HG03378 (cell line): Measurements from ENCODE around the gene VAMP2.

Source experiments
- ATAC-seq: cut with Tn5 transposase; IDR thresholded peaks from one replicate; pipeline ENCODE4 v1.9.1; 2021; ENCODE audit warnings: mild to moderate bottlenecking, moderate library complexity; ENCODE audit not compliant: unreplicated experiment

VAMP2 gene

DNA sequence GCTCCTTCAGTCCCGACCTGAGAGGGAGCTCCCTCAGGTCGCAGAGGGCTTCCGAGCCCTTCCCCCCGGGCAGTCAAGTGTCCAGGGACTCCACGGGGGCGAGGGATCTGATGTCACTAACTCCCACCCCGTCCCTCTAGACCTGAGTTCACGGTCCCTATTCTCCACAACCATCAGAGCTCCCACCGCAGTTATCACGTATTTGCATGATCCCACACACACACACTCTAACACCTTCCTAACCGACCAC is 6.8 kb downstream of the VAMP2 start:
- ATAC-seq = no peak

DNA sequence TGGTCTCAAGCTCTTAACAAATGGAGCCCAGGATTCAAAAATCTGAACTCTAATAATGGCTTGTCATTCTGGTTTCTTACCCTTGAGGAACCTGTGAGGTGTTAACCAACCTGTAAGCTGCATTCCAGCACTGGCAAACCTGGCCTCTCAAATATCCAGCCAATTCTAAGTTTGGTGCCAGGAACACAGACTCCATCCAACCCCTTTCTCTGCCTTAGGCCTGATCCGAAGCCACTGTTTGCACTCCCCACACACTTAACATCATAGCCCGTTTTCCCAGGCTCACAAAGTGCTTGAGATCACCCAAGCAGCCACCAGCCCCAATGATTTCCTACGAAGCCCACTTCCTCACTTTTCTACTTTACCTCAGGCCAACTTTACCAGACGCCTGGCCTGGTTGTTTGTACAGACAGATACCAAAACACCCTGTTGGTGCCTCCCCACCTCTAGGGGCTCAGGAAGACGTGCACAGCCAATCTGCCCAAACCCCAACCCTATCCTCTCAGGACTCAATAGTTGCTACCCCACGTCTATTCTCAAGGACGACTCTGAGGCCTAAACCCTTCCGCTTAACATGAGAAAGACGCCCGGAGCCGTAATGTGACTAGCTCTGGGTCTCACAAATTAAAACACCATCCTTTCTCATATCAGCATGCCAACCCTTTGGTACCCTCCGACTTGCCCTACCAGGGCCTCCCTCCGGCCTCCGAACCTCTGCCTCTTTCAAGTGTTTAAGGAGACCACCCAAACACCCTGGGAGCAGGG is 7.3 kb downstream of the VAMP2 start:
- no peak for ATAC-seq

DNA sequence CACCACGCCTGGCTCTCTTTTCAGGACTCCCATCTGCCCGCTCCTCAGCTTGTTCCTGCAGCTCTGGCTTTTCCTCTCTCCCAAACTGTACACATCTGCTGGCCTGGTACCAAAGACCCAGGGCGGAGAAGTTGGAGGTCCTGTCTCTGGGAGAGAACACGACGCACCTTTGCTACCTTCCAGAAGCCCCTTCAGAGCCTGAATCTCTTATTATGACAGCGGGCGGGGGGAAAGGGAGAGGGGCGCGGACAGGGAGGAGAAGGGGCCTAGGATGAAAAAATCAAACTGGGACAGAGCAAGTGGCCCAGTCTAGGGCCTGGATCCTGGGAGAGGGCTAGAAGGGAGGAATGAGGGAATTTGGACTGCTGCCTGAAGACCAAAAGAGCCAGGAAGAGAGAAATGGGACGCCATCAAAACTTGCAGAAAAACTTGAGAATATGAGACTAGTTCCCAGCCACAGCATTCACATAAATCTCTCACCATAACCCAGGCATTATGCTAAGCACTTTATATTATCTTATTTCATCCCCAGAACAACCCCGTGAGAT is 8.1 kb downstream of the VAMP2 start:
- no peak for ATAC-seq

DNA sequence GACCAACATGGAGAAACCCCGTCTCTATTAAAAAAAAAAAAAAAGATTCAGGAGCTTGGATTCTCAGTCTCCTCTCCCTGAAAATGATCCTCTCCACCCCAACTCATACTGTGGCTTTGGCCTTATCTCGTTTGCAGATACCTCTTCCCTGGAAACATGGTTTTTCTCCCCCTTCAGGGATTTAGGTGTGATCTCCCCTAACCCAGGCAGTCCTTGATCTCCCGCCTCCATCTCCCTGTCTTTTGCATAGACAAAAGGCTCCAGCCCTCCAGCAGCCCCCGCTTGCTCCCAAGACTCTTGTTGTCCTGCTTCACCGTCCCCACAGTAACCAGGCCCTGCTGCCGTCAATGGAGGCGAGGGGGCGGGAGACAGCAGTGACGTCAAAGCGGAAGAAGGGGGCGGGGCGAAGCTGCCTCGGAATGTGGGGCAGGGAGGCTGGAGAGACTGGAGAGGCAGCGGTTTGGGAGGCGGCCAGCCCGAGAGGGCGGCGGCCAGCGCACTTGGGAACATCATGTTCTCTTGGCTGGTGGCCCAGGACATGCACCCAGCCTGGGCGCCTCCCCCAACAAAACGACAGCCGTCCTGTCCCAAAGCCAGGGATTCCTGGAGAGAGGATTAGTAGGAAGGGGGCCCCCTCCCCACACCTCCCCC is 8.7 kb downstream of the VAMP2 start:
- no peak for ATAC-seq

DNA sequence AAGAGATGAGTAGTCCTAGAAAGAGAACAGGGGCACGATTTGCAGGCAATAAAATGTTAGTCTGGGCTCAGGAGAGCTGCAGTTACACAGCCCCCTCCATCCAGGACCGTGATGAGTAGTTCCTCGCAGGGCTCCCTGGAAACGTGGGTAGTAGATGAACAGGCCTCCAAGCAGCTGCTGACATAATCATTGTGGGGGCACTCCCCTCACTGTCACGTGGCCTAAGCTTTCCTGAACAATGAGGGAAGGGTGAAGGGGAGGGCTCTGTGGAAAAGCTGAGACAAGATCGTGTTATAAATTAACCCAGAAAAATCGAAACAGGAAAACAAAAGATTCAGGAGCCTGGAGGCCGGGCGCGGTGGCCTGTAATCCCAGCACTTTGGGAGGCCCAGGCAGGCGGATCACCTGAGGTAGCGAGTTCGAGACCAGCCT is 9.2 kb downstream of the VAMP2 start:
- no peak for ATAC-seq

DNA sequence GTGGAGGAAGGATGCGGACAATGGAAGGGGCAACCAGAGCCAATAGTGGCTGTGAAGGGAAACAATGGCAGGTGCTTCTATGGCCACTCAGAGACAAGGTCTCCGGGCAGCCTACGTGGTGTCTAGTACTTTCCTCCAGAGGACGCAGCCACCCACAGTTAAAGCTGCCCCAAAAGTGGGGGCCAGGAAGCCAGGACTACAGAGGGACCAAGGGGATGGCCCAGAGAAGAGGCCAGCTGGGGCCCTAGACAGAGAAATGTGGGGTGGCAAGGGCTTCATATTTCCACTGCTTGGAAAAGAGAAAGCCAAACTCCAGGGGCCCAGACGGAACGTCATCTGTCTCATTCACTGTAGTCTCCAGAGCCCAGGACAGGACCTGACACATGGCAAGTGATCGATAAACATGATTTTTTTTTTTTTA is 9.7 kb downstream of the VAMP2 start:
- ATAC-seq = no peak

DNA sequence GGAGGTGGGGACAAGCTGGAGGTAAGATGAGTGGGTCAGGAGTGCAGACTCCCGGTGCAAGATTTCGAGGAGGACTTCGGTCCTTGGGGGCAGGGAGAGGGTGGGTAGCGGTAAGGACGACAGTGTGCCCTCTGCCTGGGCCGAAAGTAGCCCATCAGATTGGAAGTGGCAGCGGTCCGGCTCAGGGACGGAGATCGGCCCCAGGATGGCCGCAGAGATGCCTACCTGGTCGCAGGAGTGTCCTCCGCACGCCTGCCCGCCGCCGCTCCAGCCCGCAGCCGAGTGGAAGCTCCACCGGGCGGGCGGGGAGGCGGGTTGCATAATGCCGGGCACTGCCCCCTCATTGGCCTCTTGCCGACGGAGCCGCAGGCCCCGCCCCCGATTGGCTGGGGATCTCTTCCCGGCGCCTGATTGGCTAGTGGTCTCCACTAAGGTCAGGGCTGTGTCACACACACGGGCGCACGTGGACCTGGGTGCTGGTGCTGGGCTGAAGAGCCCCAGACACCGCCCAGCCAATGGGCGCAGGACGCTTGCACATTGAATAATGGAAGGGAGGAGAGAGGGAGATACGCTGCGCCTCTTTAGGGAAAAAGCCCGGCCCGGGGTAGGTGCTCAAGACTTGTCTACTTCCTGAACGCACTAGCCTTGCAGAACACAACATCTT is 10.5 kb downstream of the VAMP2 start, which contains the start of gene PER1:
Gene PER1, minus strand, starts transcription at position 293 of the 664 bp plus-strand sequence. CDS start 1,698 bp downstream, outside the sequence.
- ATAC-seq = no peak

DNA sequence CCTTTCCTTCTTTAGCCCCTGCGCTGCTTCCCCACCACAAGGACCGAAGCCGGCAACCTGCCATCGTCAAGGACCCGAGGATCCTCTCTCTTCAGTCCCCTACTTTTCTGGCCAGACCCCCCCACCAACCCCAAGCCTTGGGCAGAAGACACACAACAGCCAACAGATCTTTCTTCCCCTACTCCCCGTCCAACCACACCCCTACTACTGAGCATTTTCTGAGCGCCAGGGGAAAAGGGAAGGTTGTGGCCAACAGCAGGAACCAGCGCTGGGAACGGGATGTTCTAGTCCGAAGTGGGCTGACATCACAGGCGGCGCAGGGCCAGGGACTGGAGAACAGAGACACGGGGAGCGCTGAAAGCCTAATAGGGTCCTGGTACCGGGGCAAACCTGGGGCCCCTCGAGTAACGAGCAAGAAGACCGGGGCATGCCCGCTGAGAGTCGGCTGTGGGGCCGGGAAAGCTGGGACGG is 11.1 kb downstream of the VAMP2 start:
- ATAC-seq = no peak

DNA sequence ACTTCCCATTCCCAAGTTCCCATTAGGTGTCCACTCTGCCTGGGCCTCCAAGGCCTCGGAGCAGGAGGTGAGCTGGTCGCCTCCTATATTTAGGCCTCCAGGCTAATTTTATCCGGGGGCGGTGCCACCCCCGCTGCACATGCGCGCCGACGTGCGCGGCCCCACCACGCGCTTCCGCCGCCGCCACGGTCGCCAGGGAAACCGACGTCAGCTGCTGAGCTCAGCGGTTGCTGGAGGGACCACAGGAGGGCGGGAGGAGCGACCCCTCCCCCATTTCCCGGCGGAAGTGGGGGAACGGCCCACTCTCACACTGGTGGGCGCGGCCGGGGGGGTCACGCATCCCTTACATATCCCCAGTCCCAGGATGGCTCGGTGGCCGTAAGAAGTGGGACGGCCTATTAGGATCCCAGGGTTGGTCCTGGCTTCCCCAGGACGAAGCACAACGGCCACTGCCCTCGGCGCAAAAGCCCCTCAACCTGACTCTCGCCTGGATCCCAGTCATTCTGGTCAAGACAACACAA is 11.6 kb downstream of the VAMP2 start:
- peak; percentile 39 for ATAC-seq

DNA sequence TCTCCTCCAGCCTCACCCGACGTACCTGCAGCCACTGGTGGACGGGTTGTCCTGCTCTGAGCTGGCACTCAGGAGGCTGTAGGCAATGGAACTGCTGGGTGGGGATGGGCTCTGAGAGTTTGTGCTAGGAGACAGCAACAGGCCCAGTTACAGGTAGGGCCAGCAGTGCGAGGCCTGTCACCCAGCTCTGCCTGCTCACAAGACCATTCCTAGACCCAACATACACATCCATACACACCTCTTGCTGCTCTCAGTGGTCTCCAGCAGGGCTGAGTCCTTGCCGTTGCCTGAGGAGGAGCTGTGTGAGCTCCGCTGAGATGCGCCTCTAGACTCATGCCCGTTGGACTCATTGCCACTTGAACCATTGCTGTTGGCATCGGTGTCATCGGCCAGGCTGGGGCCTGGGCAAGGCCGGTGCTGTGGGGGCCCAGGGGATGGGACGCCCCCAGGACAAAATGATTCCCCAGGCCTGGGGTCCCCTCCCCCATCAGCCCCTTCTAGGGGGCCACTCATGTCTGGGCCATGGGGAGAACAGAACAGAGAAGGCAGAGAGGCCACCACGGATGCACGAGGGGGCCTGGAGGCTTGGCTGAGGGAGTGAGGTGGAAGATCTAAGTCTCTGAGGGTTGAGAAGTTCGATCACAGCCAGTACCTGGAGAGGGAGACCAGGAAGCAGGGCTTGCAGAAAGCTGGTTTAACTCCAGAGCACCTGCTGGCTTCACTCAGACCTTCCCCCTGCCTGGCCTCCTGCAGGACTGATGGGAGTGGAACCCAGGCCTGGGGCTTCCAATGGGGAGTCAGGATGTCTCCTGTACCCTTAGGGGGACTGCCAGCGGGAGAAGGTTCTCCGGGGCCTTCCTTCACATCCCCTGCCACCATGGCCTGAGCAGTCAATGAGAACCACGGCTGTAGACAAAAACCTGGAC is 12.3 kb downstream of the VAMP2 start:
- no peak for ATAC-seq

DNA sequence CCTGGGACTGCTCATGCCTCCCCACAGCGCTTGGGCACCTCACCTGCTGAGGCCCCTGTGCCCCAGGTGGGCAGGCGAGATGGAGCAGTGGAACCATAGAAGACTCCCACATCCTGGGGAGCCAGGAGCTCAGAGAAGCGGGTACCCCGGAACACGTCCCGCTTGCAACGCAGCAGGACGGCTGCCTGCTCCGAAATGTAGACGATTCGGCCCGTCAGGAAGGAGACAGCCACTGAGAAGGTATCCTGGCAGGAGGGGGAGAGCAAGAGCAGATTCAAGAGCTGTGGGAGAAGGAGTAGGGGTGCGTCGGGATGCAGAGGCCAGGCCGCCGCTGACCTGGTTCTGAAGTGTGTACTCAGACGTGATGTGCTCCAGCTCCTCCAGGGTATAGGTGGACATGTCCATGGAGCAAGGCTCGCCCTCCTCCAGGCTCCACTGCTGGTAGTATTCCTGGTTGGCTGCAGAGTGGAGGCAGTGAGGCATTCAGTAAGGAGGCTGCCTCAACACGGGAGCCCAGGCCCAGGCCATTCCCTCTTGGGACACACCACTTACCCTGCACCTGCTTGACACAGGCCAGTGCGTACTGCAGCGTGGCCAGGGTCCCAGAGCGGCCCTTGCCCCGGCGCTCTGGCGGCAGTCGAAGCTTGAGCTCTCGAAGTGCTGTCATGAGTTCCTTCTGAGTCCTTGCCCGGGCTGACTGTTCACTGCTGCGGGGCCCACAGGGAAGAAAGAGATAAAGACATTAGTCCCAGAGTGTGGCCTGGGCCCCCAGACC is 13.1 kb downstream of the VAMP2 start:
- no peak for ATAC-seq

DNA sequence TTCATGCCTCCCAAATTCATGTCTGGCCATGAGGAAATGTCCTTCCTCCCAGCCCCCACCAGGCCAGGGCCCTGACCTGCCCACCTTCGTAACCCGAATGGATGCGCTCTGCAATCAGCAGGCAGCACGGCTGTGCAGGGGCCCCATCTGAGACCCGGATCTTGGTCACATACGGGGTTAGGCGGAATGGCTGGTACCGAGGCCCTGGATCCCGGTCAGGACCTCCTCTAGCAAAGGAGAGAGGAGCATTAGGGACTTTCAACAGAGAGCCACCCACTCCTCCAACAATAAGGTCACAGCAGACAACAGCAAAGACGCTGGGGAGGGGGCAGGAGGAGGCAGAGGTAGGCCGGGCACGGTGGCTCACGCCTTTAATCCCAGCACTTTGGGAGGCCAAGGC is 14.2 kb downstream of the VAMP2 start:
- no peak for ATAC-seq

DNA sequence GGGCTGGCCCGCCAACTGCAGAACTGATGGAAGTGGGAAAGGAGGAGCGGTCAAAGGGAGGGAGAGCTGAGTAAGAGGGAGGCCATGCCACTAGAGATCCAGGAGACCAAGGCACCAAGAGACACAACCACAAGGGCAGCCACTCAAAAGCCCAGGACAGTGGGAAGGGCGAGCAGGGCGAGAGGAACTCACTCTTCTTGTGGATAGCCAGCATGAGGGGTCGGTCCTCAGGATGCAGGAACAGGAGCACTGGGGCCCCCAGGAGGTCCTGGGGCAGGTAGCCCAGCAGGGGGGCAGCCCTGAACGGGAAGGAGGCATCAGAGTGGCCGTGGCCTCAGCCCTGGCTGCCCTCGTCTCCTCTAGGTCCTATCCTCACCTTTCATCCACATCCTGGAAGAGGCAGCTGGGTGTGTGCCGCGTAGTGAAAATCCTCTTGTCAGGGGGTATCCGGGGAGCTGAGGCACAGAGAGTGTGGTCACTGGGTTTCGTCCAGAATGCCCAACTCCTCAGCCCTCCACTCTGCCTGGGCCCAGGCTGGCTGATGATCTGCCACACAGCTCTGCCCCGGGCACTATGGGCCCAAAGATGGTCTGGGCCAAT is 14.8 kb downstream of the VAMP2 start:
- ATAC-seq = no peak

DNA sequence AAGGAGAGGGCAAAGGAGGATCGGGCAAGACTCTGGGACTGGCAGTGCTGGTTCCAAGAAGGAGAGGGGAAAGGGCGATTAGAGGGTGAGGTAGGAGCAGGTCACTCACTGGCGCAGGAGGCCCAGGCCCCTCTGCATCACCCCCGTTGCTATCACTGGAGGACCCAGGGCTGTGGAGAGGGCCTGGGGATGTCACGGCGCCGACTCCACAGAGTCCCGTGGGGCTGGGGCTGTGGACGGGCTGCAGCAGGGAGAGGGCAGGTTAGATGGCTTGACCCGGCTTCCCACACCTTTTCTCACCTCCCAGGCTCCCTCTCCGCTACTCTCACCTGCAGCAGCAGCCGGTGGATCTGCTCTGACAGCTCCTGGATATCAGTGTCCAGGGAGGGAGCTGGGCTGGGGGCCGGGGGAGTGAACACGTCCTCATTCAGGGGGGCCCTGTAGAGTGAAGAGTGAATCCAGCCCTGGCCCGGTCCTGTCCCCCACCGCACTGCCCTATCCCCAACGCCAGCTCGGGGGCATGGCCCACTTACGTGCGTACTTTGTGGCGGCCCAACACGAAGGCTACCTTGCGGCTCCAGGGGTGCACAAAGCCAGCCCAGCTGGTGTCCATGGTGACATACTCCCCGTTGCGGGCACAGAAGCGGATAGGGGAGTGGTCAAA is 15.5 kb downstream of the VAMP2 start:
- ATAC-seq = no peak

DNA sequence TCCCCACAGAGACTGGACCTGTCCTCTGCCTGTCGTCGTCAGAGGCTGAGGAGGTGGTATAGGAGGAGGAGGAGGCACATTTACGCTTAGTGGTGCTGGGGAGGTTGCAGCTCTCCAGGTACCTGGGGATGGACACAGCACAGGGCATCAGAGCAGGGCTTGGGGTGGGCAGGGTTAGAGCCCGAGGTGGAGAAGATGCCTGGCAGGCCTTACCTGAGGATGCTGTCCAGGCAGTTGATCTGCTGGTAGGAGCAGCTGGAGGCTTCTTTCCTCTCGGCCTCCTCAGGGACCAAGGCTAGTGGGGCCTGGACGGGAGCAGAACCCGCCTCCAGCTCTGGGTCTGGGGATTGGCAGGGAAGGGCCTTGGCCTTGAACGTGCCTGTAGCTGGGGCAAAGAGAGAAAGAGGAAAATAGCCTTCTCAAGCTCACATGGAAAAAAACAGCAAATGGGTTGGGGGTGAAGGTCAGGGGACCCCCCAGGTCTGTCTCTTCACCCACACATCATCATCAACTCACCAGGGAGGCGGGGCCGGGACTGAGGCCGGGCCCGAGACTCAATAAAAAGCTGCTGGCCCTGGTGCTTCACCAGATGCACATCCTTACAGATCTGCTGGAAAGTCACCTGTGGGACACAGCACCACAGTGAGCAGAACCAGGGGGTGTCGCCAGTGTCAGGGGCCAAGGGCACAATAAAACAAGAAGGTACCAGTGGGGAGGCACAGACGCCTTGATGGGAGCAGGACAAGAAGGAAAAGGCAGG is 16.2 kb downstream of the VAMP2 start:
- ATAC-seq = no peak

DNA sequence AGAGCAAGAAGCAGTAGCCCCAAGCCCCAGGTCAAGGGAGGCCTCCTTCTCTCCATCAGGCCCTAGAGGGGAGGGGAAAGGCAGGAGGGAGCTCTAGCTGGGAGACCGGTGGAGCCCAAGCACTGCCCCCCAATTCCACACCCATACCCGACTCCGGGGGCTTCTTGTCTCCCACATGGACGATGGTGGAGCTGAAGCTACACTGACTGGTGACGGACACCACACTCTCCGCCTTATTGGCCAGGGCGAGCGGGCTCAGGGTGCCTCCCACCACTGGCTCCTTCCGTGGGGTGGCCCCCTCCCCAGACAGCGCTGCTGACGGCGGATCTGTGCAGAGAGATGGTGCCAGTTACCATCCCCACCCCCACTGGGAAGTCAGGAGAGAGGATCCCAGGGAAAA is 16.9 kb downstream of the VAMP2 start:
- no peak for ATAC-seq

DNA sequence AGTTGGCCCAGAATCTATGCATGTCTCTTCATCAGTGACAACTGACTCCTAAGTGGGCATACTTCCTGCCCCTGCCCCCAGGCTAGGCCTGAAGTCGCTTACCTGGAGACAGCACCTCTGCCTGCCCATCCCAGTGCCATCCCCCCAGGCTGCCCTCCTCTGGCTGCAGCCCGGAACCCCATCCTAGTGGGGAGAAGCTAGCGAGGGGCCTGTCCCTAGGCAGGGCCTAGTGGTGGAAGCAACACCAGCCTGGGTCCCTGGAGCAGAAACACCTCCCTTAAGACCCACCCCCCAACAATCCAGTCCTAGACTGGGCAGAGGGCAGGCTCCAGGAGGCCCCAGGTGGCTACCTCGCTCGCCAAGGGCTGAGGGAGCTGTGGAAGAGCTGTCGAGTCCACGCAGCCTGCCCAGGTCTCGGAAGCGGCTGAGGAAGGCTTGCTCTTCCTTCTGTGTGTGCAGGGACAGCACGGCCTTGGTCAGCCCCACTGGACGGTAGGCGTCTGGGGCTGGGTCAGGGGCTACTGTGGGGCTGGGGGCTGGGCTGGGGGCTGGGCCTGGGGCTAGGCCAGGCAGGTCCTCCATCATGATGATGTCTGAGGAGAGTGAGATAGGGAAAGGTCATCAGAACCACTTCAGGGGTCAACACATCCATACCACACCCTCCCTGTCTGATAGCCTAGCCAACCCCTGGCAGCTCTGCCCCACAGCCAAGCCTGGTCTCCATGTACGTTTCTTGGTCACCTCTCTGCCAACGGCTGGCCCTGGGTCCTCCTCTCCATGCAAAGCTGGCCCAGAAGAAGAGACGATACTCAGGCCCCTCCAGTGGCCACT is 18.1 kb downstream of the VAMP2 start:
- ATAC-seq = no peak
